Prostate gland (tissue), 2 donors: ENCODE data around the gene TIAM2.

Experiments
- CTCF ChIP-seq, 4 experiments: fragments of 200-600 bp in 2 of 4; fragments of 450-650 bp in 2 of 4; sonication (generic) in 2 of 4; IDR thresholded peaks; 1 replicate in 3 of 4; 2 replicates in 1 of 4; pipeline ENCODE4 v1.5.1; 2016 to 2019; ENCODE audit warnings: antibody characterized with exemption in 4 of 4, mild to moderate bottlenecking in 2 of 4, moderate library complexity in 2 of 4
- POLR2A ChIP-seq: fragments of 450-650 bp; IDR thresholded peaks from one replicate; pipeline ENCODE4 v1.6.1; 2016; ENCODE audit warnings: antibody characterized with exemption, mild to moderate bottlenecking

GRCh38 chr6:155194399-155194798 lies 199.3 kb downstream of the TIAM2 start:
- TF ChIP-seq POLR2A (no peak), CTCF (IDR thresholded peaks at IDR 0.05) (no peak)
